Vagina (tissue), 2 donors: Measurements from ENCODE around the gene ZNF133. TPM values are rescaled to one million over a fixed set of nuclear protein-coding genes. Genes with fewer than 3 reads are reported as not detected.
"Not testable (repeated sequence)": the region's sequence is repeated elsewhere in the genome, so short reads cannot be mapped to it uniquely, and the experiment has no call there.

Experiments used
- DNase-seq, 2 donors: peaks; one replicate each; pipeline ENCODE4 v3.0.0-alpha.2; 2017; ENCODE audit errors: extremely low spot score in 2 of 2
- H3K27ac ChIP-seq: fragments of 200-600 bp; sonication (generic); one replicate; pipeline ENCODE4 v1.5.1; 2019
- H3K27me3 ChIP-seq: fragments of 200-600 bp; sonication (generic); one replicate; pipeline ENCODE4 v1.5.1; 2019
- H3K36me3 ChIP-seq, 2 donors: fragments of 200-600 bp; sonication (generic); one replicate each; pipeline ENCODE4 v1.5.1; 2017 to 2019
- H3K4me1 ChIP-seq: fragments of 200-600 bp; sonication (generic); one replicate; pipeline ENCODE4 v1.5.1; 2019
- H3K4me3 ChIP-seq, 2 donors: fragments of 200-600 bp; sonication (generic); 1 replicate in 1 of 2; 2 replicates in 1 of 2; pipeline ENCODE4 v1.5.1; 2016 to 2019
- H3K9me3 ChIP-seq: fragments of 200-600 bp; sonication (generic); one replicate; pipeline ENCODE4 v1.5.1; 2019
- POLR2A ChIP-seq, 2 donors: fragments of 450-650 bp; IDR thresholded peaks; one replicate each; pipeline ENCODE4 v1.6.1; 2017; ENCODE audit warnings: antibody characterized with exemption in 2 of 2, mild to moderate bottlenecking in 2 of 2, moderate library complexity in 2 of 2
- POLR2AphosphoS5 ChIP-seq, 2 donors: sonication (generic); formaldehyde crosslinking; IDR thresholded peaks; one replicate each; pipeline ENCODE4 v1.9.0; 2017; ENCODE audit warnings: antibody characterized with exemption in 2 of 2, mild to moderate bottlenecking in 2 of 2, low read depth in 1 of 2; ENCODE audit not compliant: insufficient read depth in 1 of 2
- intact Hi-C: fragments of 100-400 bp; cut with DNase I; formaldehyde crosslinking; loops from one replicate; pipeline ENCODE4 v1.15.1; 2023
- total RNA-seq: library from RNA; depleted of rRNA; stranded (reverse); fragments of >200 nt; gene quantifications from one replicate; pipeline ENCODE4 v1.2.3, GENCODE V29; 2016
- TF ChIP-seq, protein P1 (sequence below), 3 experiments: fragments of 450-650 bp in 2 of 3; fragments of 200-600 bp in 1 of 3; sonication (generic) in 1 of 3; IDR thresholded peaks; one replicate each; pipeline ENCODE4 v1.5.1; 2017 to 2019; ENCODE audit warnings: antibody characterized with exemption in 3 of 3, mild to moderate bottlenecking in 2 of 3, moderate library complexity in 2 of 3

The ZNF133 gene
- total RNA-seq = 20.6 TPM

DNA sequence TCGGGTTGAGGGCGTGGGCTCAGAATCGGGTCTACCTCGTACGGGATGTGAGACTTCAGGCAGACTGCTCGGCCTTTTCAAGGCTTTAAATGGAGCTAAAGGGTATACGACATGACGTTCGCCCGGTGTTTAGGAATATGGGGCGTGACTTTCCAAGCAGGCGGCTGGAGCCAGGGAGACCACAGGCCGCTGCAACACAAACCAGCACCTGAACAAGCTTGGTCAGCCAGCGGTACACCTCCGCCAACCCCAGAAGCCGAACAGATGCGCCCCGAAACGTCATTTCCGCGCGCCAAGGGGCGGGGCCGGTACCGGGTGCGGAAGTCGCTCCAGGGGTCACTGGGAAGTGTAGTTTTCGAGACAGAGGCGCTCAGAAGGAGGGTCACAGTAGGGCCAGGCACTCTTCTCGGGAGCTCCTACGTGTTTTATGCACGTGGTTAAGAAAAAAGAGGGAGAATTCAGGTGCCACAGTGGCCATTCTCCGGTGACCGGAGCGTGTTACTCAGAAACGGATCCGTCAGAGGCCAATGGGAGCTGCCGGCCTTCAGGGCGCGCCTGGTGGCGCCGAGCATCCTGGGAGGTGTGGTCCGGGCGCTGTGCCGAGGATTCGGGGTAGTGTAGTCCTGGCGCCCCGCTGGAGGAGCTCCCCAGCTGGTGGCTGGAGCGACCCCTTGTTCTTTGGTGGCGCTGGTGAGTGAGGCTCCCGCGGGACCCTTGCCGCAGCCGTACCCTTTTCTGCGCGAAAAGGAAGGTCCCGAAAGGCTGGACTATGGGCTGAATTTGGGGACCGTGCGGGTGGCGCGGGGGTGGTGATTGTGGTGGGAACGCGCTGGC, at the start of gene ZNF133:
TSS of gene ZNF133 (plus strand) at position 613 of the 834 bp plus-strand sequence. CDS start 17,160 bp downstream, outside the sequence.
- peak in 1 of 2 donors; percentile 94 for DNase-seq
- H3K9me3 ChIP-seq = no peaks in the 10 kb centered on the region
- intact Hi-C loops = no loop called here
- no peaks in the 10 kb centered on the region for H3K27me3 ChIP-seq
- H3K27ac ChIP-seq = peak within 1 kb of the TSS; percentile 91
- no peaks in the 10 kb centered on the region for H3K36me3 ChIP-seq
- peaks cover 22% of the 10 kb centered on the region for H3K4me1 ChIP-seq
- peak within 1 kb of the TSS; percentile 92 to 94 for H3K4me3 ChIP-seq
- TF ChIP-seq, protein P1, sequence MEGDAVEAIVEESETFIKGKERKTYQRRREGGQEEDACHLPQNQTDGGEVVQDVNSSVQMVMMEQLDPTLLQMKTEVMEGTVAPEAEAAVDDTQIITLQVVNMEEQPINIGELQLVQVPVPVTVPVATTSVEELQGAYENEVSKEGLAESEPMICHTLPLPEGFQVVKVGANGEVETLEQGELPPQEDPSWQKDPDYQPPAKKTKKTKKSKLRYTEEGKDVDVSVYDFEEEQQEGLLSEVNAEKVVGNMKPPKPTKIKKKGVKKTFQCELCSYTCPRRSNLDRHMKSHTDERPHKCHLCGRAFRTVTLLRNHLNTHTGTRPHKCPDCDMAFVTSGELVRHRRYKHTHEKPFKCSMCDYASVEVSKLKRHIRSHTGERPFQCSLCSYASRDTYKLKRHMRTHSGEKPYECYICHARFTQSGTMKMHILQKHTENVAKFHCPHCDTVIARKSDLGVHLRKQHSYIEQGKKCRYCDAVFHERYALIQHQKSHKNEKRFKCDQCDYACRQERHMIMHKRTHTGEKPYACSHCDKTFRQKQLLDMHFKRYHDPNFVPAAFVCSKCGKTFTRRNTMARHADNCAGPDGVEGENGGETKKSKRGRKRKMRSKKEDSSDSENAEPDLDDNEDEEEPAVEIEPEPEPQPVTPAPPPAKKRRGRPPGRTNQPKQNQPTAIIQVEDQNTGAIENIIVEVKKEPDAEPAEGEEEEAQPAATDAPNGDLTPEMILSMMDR (IDR thresholded peaks at IDR 0.05) = no peak
- peak; percentile 94 for TF ChIP-seq POLR2AphosphoS5 (IDR thresholded peaks at IDR 0.05; ENCODE audit: insufficient read depth in 1 of 2, low read depth in 1 of 2)
- TF ChIP-seq POLR2A (IDR thresholded peaks at IDR 0.05) = peak in 1 of 2 donors; percentile 63

DNA sequence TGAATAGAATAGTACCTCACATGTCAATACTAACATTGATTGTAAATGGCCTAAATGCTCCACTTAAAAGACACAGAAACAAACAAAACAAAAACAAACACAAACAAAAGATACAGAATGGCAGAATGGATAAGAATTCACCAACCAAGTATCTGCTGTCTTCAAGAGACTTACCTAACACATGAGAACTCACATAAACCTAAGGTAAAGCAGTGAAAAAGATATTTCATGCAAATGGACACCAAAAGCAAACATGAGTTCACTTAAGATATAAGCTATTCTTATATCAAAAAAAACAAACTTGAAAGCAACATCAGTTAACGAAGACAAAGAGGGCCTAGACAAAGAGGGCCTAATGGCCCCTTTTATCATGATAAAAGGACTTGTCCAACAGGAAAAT, 47.3 kb upstream of the ZNF133 start:
- H3K4me1 ChIP-seq = no peaks in the 10 kb centered on the region
- no peaks in the 10 kb centered on the region for H3K9me3 ChIP-seq
- no peak for DNase-seq
- TF ChIP-seq POLR2AphosphoS5 (IDR thresholded peaks at IDR 0.05; ENCODE audit: insufficient read depth in 1 of 2, low read depth in 1 of 2) = no peak
- no peak for TF ChIP-seq POLR2A (IDR thresholded peaks at IDR 0.05)
- TF ChIP-seq, protein P1 (IDR thresholded peaks at IDR 0.05) = no peak
- intact Hi-C loops = no loop called here
- H3K27me3 ChIP-seq = no peaks in the 10 kb centered on the region
- no peak overlapping the region for H3K4me3 ChIP-seq
- H3K36me3 ChIP-seq = no peaks in the 10 kb centered on the region
- no peak overlapping the region for H3K27ac ChIP-seq

DNA sequence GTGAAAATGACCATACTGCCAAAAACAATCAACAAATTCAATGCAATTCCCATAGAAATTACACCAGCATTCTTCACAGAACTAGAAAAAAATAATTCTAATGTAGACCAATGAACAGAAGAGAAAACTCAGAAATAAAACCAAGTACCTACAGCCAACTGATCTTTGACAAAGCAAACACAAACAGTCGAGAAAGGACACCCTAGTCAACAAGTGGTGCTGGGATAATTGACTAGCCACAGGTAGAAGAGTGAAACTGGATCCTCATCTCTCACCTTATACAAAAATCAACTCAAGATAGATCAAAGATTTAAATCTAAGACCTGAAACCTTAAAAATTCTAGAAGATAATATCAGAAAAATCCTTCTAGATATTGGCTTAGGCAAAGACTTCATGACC, 44.5 kb upstream of the ZNF133 start:
- no peak overlapping the region for H3K27ac ChIP-seq
- H3K27me3 ChIP-seq = no peaks in the 10 kb centered on the region
- H3K36me3 ChIP-seq = no peaks in the 10 kb centered on the region
- TF ChIP-seq POLR2A (IDR thresholded peaks at IDR 0.05) (no peak), POLR2AphosphoS5 (IDR thresholded peaks at IDR 0.05; ENCODE audit: insufficient read depth in 1 of 2, low read depth in 1 of 2) (no peak)
- TF ChIP-seq, protein P1 (IDR thresholded peaks at IDR 0.05) = no peak
- no peaks in the 10 kb centered on the region for H3K4me1 ChIP-seq
- no peaks in the 10 kb centered on the region for H3K9me3 ChIP-seq
- intact Hi-C loops = no loop called here
- H3K4me3 ChIP-seq = no peak overlapping the region
- DNase-seq = no peak

DNA sequence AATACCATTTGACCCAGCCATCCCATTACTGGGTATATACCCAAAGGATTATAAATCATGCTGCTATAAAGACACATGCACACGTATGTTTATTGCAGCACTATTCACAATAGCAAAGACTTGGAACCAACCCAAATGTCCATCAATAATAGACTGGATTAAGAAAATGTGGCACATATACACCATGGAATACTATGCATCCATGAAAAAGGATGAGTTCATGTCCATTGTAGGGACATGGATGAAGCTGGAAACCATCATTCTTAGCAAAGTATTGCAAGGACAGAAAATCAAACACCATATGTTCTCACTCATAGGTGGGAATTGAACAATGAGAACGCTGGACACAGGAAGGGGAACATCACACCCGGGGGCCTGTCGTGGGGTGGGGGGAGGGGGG, 39.8 kb upstream of the ZNF133 start:
- H3K9me3 ChIP-seq, H3K4me3 ChIP-seq, DNase-seq: not testable (repeated sequence)

DNA sequence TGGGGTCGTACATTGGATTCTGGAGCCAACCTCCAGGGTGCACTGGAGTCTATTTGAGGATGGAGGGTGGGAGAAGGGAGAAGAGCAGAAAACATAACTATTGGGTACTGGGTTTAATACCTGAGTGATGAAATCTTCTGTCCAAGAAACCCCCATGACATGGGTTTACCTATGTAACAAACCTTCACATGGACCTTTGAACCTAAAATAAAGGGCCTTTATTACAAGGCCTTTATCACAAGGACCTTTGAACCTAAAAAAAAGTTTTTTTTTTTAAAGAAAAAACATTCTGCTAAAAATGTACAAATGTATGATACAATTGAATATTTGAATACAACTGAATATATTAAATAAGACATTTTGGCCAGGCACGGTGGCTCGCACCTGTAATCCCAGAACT, 38.1 kb upstream of the ZNF133 start:
- TF ChIP-seq, protein P1 (IDR thresholded peaks at IDR 0.05) = no peak
- TF ChIP-seq POLR2A (IDR thresholded peaks at IDR 0.05) = no peak
- TF ChIP-seq POLR2AphosphoS5 (IDR thresholded peaks at IDR 0.05; ENCODE audit: insufficient read depth in 1 of 2, low read depth in 1 of 2) = no peak
- Histone ChIP-seq H3K27me3 (no peaks in the 10 kb centered on the region), H3K27ac (no peak overlapping the region), H3K4me1 (no peaks in the 10 kb centered on the region), H3K9me3 (no peaks in the 10 kb centered on the region), H3K36me3 (no peaks in the 10 kb centered on the region), H3K4me3 (no peak overlapping the region)
- DNase-seq = no peak
- intact Hi-C loops = no loop called here

More for the DNA sequence above, 39.8 kb upstream of the ZNF133 start:
- intact Hi-C loops, H3K27me3 ChIP-seq, H3K27ac ChIP-seq, H3K36me3 ChIP-seq, H3K4me1 ChIP-seq: not testable (repeated sequence)
